HCT116 (cell line): ENCODE data around the gene COG5. TPM values are rescaled to one million over a fixed set of nuclear protein-coding genes. Genes with fewer than 3 reads are reported as not detected.
A peak's percentile ranks its signal among the peaks of the same experiment; 100 is the strongest.

Experiments used
- ATAC-seq: fragments of 200-7000 bp; cut with Tn5 transposase; 2 replicates; pipeline ENCODE4 v1.9.1; 2020; ENCODE audit warnings: mild to moderate bottlenecking, moderate library complexity
- Bru-seq: library from RNA; stranded (reverse); fragments of 400-500 nt; gene quantifications from one replicate; lab custom pipeline; 2021; lab: Mats Ljungman, UMichigan
- BruChase-seq, 2 experiments: library from RNA; stranded (reverse); fragments of 400-500 nt; gene quantifications; one replicate each; lab custom pipeline; 2021; lab: Mats Ljungman, UMichigan
- BruUV-seq: library from RNA; stranded (reverse); fragments of 400-500 nt; replicated peaks from 2 replicates; lab custom pipeline; 2021; lab: Mats Ljungman, UMichigan
- CTCF ChIA-PET: fragments of 300-600 bp; sonication (Branson Sonifier 250); formaldehyde crosslinking; loops from one replicate; lab custom pipeline; 2021; ENCODE audit warnings: antibody characterized with exemption; lab: Charles Lee
- POLR2A ChIA-PET: fragments of 300-600, 350-600 bp; sonication (Branson Sonifier 250); formaldehyde crosslinking; loops from one replicate; lab custom pipeline; 2021; ENCODE audit warnings: antibody characterized with exemption; lab: Charles Lee
- RAD21 ChIA-PET, 2 experiments: fragments of 300-600 bp; sonication (Branson Sonifier 250); formaldehyde crosslinking; loops; one replicate each; lab custom pipeline; 2023; ENCODE audit warnings: low total read pairs in 2 of 2; ENCODE audit not compliant: uncharacterized antibody in 2 of 2, unreplicated experiment in 2 of 2, low non-redundant PET in 1 of 2; lab: Charles Lee
- DNase-seq: peaks from one replicate; pipeline ENCODE4 v3.0.0-alpha.2; 2010; ENCODE audit warnings: low read depth, low spot score
- H2AFZ ChIP-seq: fragments of 200-600 bp; shearing (Covaris generic), sonication (generic); 2 replicates; pipeline ENCODE4 v1.6.1; 2017; ENCODE audit warnings: low read depth, mixed run types, mixed read lengths, antibody characterized with exemption, low read length; ENCODE audit not compliant: poor library complexity, severe bottlenecking
- H3K27ac ChIP-seq: 2 replicates; pipeline ENCODE4 v1.5.1; 2012; ENCODE audit warnings: low read depth, low read length
- H3K27me3 ChIP-seq: fragments of 200-600 bp; sonication (generic); 2 replicates; pipeline ENCODE4 v1.6.1; 2016; ENCODE audit warnings: mixed run types, low read length, mixed read lengths; ENCODE audit not compliant: insufficient read depth
- H3K36me3 ChIP-seq, 2 experiments: fragments of 200-500 bp in 1 of 2; fragments of 200-600 bp in 1 of 2; sonication (Bioruptor generic) in 1 of 2; sonication (generic) in 1 of 2; 2 replicates each; pipeline versions ENCODE4 v1.5.1 to v1.6.1; 2014 to 2016; ENCODE audit warnings: low read length in 2 of 2, inconsistent platforms in 1 of 2, mixed read lengths in 1 of 2, mixed run types in 1 of 2; ENCODE audit not compliant: insufficient read depth in 2 of 2, control insufficient read depth in 1 of 2
- H3K4me1 ChIP-seq, 2 experiments: fragments of 200-600 bp in 1 of 2; sonication (generic) in 1 of 2; 2 replicates each; pipeline versions ENCODE4 v1.5.1 to v1.6.1; 2012 to 2017; ENCODE audit warnings: low read length in 2 of 2, inconsistent platforms in 1 of 2, mild to moderate bottlenecking in 1 of 2, mixed read lengths in 1 of 2, mixed run types in 1 of 2, moderate library complexity in 1 of 2; ENCODE audit not compliant: insufficient read depth in 2 of 2, control insufficient read depth in 1 of 2
- H3K4me2 ChIP-seq: fragments of 200-600 bp; sonication (generic); 2 replicates; pipeline ENCODE4 v1.6.1; 2017; ENCODE audit warnings: mixed run types, low read length, mixed read lengths
- H3K4me3 ChIP-seq, 2 experiments: fragments of 200-600 bp in 1 of 2; sonication (generic) in 1 of 2; replicated peaks in 1 of 2; 2 replicates each; pipeline ENCODE4 v1.5.1; 2011 to 2016; ENCODE audit warnings: low read length in 2 of 2, control low read depth in 1 of 2, low read depth in 1 of 2, mild to moderate bottlenecking in 1 of 2, mixed read lengths in 1 of 2, mixed run types in 1 of 2
- H3K79me2 ChIP-seq: fragments of 200-600 bp; sonication (generic); 2 replicates; pipeline ENCODE4 v1.6.1; 2017; ENCODE audit warnings: mild to moderate bottlenecking, mixed run types, low read length, moderate library complexity, mixed read lengths; ENCODE audit not compliant: insufficient read depth
- H3K9ac ChIP-seq: fragments of 200-600 bp; sonication (generic); 2 replicates; pipeline ENCODE4 v1.6.1; 2016; ENCODE audit warnings: low read length, mixed read lengths
- H3K9me2 ChIP-seq: fragments of 200-600 bp; sonication (generic), shearing (Covaris generic); 2 replicates; pipeline ENCODE4 v1.6.1; 2017; ENCODE audit warnings: mixed run types, mild to moderate bottlenecking, moderate library complexity; ENCODE audit not compliant: insufficient read depth
- H3K9me3 ChIP-seq, 2 experiments: fragments of 200-500 bp in 1 of 2; fragments of 200-600 bp in 1 of 2; sonication (Bioruptor generic) in 1 of 2; sonication (generic) in 1 of 2; 2 replicates each; pipeline ENCODE4 v1.6.1; 2014 to 2017; ENCODE audit warnings: low read length in 2 of 2, mixed read lengths in 2 of 2, inconsistent platforms in 1 of 2, low read depth in 1 of 2, mild to moderate bottlenecking in 1 of 2, mixed run types in 1 of 2, moderate library complexity in 1 of 2; ENCODE audit not compliant: control insufficient read depth in 1 of 2, insufficient read depth in 1 of 2
- H4K20me1 ChIP-seq: fragments of 200-600 bp; sonication (generic), shearing (Covaris generic); 2 replicates; pipeline ENCODE4 v1.6.1; 2017; ENCODE audit warnings: mixed run types, mild to moderate bottlenecking, moderate library complexity; ENCODE audit not compliant: insufficient read depth
- ATF3 ChIP-seq: IDR thresholded peaks from 2 replicates; pipeline ENCODE4 v1.6.1; 2012
- EGR1 ChIP-seq: IDR thresholded peaks from 2 replicates; pipeline ENCODE4 v1.6.1; 2012; ENCODE audit warnings: low read depth
- EZH2 ChIP-seq: fragments of 200-600 bp; sonication (generic); IDR thresholded peaks from 2 replicates; pipeline ENCODE4 v1.6.1; 2017; ENCODE audit warnings: antibody characterized with exemption, mixed run types
- EZH2phosphoT487 ChIP-seq: fragments of 200-600 bp; IDR thresholded peaks from 2 replicates; pipeline ENCODE4 v1.6.1; 2018; ENCODE audit warnings: antibody characterized with exemption, borderline replicate concordance
- JUND ChIP-seq: IDR thresholded peaks from 2 replicates; pipeline ENCODE4 v1.6.1; 2012
- MAX ChIP-seq: IDR thresholded peaks from 2 replicates; pipeline ENCODE4 v1.6.1; 2012
- POLR2A ChIP-seq: IDR thresholded peaks from 2 replicates; pipeline ENCODE4 v1.7.0; 2011; ENCODE audit warnings: borderline replicate concordance; ENCODE audit not compliant: insufficient read depth, insufficient read length; ENCODE audit errors: extremely low read depth
- POLR2AphosphoS5 ChIP-seq: IDR thresholded peaks from 2 replicates; pipeline ENCODE4 v1.6.1; 2011; ENCODE audit warnings: mild to moderate bottlenecking, low read depth, low read length, moderate library complexity
- RAD21 ChIP-seq: IDR thresholded peaks from 2 replicates; pipeline ENCODE4 v1.6.1; 2012; ENCODE audit warnings: low read depth, mild to moderate bottlenecking
- SIN3A ChIP-seq: IDR thresholded peaks from 2 replicates; pipeline ENCODE4 v1.6.1; 2012; ENCODE audit warnings: low read depth
- SP1 ChIP-seq: IDR thresholded peaks from 2 replicates; pipeline ENCODE4 v1.6.1; 2012; ENCODE audit warnings: low read depth
- SRF ChIP-seq: IDR thresholded peaks from 2 replicates; pipeline ENCODE4 v1.6.1; 2012; ENCODE audit warnings: low read depth
- TCF7L2 ChIP-seq: IDR thresholded peaks from 2 replicates; pipeline ENCODE4 v1.7.0; 2011; ENCODE audit warnings: borderline replicate concordance, inconsistent platforms; ENCODE audit not compliant: insufficient read depth, insufficient read length; ENCODE audit errors: extremely low read depth
- YY1 ChIP-seq: IDR thresholded peaks from 2 replicates; pipeline ENCODE4 v1.6.1; 2011; ENCODE audit warnings: low read length, low read depth, moderate library complexity, mild to moderate bottlenecking; ENCODE audit not compliant: insufficient replicate concordance; ENCODE audit errors: extremely low read depth
- ZBTB33 ChIP-seq: IDR thresholded peaks from 2 replicates; pipeline ENCODE4 v1.6.1; 2011; ENCODE audit warnings: mild to moderate bottlenecking, low read length, moderate library complexity; ENCODE audit not compliant: insufficient replicate concordance; ENCODE audit errors: extremely low read depth
- ZFX ChIP-seq: fragments of 450-650 bp; IDR thresholded peaks from 2 replicates; pipeline ENCODE4 v1.6.1; 2017
- ZNF274 ChIP-seq: fragments of 200-500 bp; sonication (Bioruptor generic); IDR thresholded peaks from 2 replicates; pipeline ENCODE4 v1.6.1; 2014; ENCODE audit warnings: mild to moderate bottlenecking, low read depth, low read length, inconsistent platforms
- intact Hi-C: fragments of 100-400 bp; cut with micrococcal nuclease; formaldehyde crosslinking; loops from 2 replicates; pipeline ENCODE4 v1.10.0; 2022
- long read RNA-seq: library from polyadenylated mRNA; unstranded; transcript quantifications from one replicate; pipeline ENCODE4 v2.0.0, GENCODE V29; 2021; ENCODE audit not compliant: unreplicated experiment
- polyA plus RNA-seq: library from polyadenylated mRNA; unstranded; fragments of >200 nt; gene quantifications from 2 replicates; pipeline ENCODE4 v1.2.1, GENCODE V29; 2012; ENCODE audit warnings: missing spikeins
- total RNA-seq: library from RNA; stranded (reverse); gene quantifications from one replicate; pipeline ENCODE4 v1.2.1, GENCODE V29; 2021; ENCODE audit not compliant: unreplicated experiment

COG5 gene
- total RNA-seq (30.7 TPM), Bru-seq, nascent RNA (percentile 82 among the genes with signal in this experiment), BruChase-seq, experiment 1, labeled RNA remaining after a 6-hour chase (percentile 63 among the genes with signal in this experiment), BruChase-seq, experiment 2, labeled RNA remaining after a 2-hour chase (percentile 65 among the genes with signal in this experiment)
- 18.7 TPM in 2 replicates for polyA plus RNA-seq
- long read RNA-seq, full-length matches to known transcripts = 35 of 56 reads
- long read RNA-seq, partial matches to known transcripts = 5 of 56 reads
- long read RNA-seq, other reads (novel, unspliced or antisense) = 16 of 56 reads

GRCh38 chr7:107563775-107564552, at the start of gene COG5, which contains the start of gene DUS4L:
Gene COG5, minus strand, starts transcription at chr7:107563920. Its CDS starts 24 bp downstream, at chr7:107563896.
Gene DUS4L, plus strand, starts transcription at chr7:107563971. Its CDS starts 3,100 bp downstream, at chr7:107567071.
- Histone ChIP-seq H4K20me1 (no peaks in the 10 kb centered on the region), H3K27me3 (no peaks in the 10 kb centered on the region), H3K79me2 (peaks cover 43% of the 10 kb centered on the region), H3K4me1 (peaks cover 8 to 23% of the 10 kb centered on the region in 2 experiments; a peak in 3 of 4 replicates), H2AFZ (peak within 1 kb of the TSS; percentile 26), H3K4me3 (peak within 1 kb of the TSS; percentile 88 to 90), H3K9me3 (no peaks in the 10 kb centered on the region), H3K9me2 (no peaks in the 10 kb centered on the region), H3K9ac (peak within 1 kb of the TSS; percentile 92), H3K27ac (peak within 1 kb of the TSS; percentile 74), H3K4me2 (peak within 1 kb of the TSS; percentile 93), H3K36me3 (no peaks in the 10 kb centered on the region)
- RAD21 ChIA-PET = interaction anchor here in 1 of 2 experiments (0.5 kb wide), 1 partner anchor 88 kb away, joined by 3 read pairs; no protein-coding TSS in a partner anchor
- CTCF ChIA-PET = interaction anchor here (1.3 kb wide), 1 partner anchor 315 kb away, joined by 3 read pairs; no protein-coding TSS in a partner anchor
- POLR2A ChIA-PET = interaction anchor here (0.6 kb wide), 1 partner anchor 396 kb away, joined by 3 read pairs; no protein-coding TSS in a partner anchor
- no TSS peak for BruUV-seq
- peak; percentile 56 for DNase-seq
- TF ChIP-seq ZFX (peak; percentile 83), ATF3 (no peak), YY1 (peak; percentile 93), TCF7L2 (peak; percentile 19), SRF (peak; percentile 81), SP1 (peak; percentile 78), ZNF274 (no peak), EZH2 (no peak), RAD21 (no peak), EGR1 (peak; percentile 75), SIN3A (peak; percentile 77), ZBTB33 (no peak), POLR2AphosphoS5 (peak; percentile 92), EZH2phosphoT487 (no peak), JUND (peak; percentile 37; the same call in 1 of the 2 replicates), MAX (peak; percentile 82), POLR2A (peak; percentile 75)
- ATAC-seq = peak; percentile 88
- intact Hi-C loops = no loop called here
